ENCODE results near the gene PADI3. TPM values are rescaled to one million over a fixed set of nuclear protein-coding genes. Genes with fewer than 3 reads are reported as not detected.

The PADI3 gene
- total RNA-seq, 2 donors from 2014 or later, result 0.18 to 1.2 TPM

DNA sequence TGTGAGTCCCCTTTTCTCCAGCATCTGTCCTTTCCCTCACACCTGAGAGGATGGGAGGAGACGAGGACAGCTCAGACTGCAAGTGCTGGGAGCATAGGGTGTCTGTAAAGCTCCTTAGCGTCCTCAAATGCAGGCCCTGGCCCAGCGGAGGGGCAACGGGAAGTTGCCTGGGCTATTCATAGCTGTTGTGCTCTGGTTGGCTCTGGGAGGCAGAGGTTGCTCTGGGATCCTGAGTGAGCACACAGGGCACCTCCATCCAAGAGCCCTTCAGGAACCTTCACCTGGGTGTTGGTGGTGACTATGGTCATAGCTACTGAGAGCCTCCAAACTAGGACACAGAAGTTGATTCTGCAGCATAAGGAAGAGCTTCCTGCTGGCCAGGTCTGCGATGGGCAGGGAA, 41.4 kb upstream of the PADI3 start:
- 77% methylated on average over 5 of the region's 5 CpGs for WGBS
- H3K27me3 ChIP-seq (replicated peaks; ENCODE audit: insufficient read depth), result no peaks in the 10 kb centered on the region
- no peaks in the 10 kb centered on the region for H3K36me3 ChIP-seq
- TF ChIP-seq POLR2A (IDR thresholded peaks at IDR 0.05) (no peak), POLR2AphosphoS5 (IDR thresholded peaks at IDR 0.05) (no peak)
- TF ChIP-seq, protein P1, sequence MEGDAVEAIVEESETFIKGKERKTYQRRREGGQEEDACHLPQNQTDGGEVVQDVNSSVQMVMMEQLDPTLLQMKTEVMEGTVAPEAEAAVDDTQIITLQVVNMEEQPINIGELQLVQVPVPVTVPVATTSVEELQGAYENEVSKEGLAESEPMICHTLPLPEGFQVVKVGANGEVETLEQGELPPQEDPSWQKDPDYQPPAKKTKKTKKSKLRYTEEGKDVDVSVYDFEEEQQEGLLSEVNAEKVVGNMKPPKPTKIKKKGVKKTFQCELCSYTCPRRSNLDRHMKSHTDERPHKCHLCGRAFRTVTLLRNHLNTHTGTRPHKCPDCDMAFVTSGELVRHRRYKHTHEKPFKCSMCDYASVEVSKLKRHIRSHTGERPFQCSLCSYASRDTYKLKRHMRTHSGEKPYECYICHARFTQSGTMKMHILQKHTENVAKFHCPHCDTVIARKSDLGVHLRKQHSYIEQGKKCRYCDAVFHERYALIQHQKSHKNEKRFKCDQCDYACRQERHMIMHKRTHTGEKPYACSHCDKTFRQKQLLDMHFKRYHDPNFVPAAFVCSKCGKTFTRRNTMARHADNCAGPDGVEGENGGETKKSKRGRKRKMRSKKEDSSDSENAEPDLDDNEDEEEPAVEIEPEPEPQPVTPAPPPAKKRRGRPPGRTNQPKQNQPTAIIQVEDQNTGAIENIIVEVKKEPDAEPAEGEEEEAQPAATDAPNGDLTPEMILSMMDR (IDR thresholded peaks at IDR 0.05), result no peak
- no peaks in the 10 kb centered on the region for H3K9me3 ChIP-seq
- no peak for DNase-seq (ENCODE audit: low spot score)
- intact Hi-C loops (cut with DNase I), result no loop called here
- no peaks in the 10 kb centered on the region for H3K4me1 ChIP-seq (replicated peaks)
- no peak overlapping the region for H3K27ac ChIP-seq
- no peak overlapping the region for H3K4me3 ChIP-seq

DNA sequence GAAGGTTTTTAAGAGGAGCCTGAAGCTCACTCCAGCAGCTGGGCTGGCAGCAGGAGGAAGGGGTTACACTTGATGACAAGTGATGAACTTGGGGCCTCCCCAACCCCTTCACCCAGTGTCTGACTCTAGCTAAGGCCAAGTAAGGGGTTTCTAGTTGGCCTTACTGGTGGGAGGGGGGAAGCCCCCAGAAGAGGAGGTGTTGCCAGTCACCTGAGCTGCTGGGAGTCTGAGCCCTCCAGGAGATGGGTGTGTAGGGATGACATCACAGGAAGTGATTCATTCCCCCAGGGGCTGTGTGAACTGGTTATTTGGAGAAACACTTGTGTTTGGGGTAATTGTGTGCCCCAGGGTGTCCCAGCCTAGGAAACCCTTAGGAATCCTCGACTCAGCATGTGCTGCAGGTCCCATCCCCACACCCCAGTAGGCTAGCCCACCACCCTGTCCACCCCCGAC, 40.9 kb upstream of the PADI3 start:
- Histone ChIP-seq H3K4me1 (replicated peaks) (no peaks in the 10 kb centered on the region), H3K36me3 (no peaks in the 10 kb centered on the region), H3K27me3 (replicated peaks; ENCODE audit: insufficient read depth) (no peaks in the 10 kb centered on the region), H3K27ac (no peak overlapping the region), H3K9me3 (no peaks in the 10 kb centered on the region), H3K4me3 (no peak overlapping the region)
- WGBS, result 71% methylated on average over 2 of the region's 2 CpGs
- intact Hi-C loops (cut with DNase I), result no loop called here
- no peak for DNase-seq (ENCODE audit: low spot score)
- TF ChIP-seq POLR2A (IDR thresholded peaks at IDR 0.05), result no peak
- TF ChIP-seq, protein P1 (IDR thresholded peaks at IDR 0.05), result no peak

DNA sequence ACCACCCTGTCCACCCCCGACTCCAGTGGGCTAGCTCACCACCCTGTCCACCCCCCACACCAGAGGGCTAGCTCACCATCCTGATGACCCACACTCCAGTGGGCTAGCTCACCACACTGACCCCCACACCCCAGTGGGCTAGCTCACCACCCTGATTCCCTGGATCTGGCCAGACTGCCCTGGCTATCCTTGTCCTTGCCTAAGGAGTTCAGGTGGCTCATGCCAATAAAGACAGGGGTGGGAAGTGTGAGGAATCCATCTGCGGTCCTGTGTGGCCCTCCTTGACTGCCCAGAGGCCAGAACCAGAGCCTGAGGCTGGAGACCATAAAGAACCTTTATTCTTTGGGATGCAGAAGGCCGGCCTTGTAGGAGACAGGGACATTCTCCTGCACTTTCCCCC, 40.4 kb upstream of the PADI3 start:
- Histone ChIP-seq H3K27me3 (replicated peaks; ENCODE audit: insufficient read depth) (no peaks in the 10 kb centered on the region), H3K4me3 (no peak overlapping the region), H3K4me1 (replicated peaks) (no peaks in the 10 kb centered on the region), H3K27ac (no peak overlapping the region), H3K9me3 (no peaks in the 10 kb centered on the region), H3K36me3 (no peaks in the 10 kb centered on the region)
- DNase-seq (ENCODE audit: low spot score), result no peak
- no peak for TF ChIP-seq POLR2A (IDR thresholded peaks at IDR 0.05)
- TF ChIP-seq, protein P1 (IDR thresholded peaks at IDR 0.05), result no peak
- TF ChIP-seq POLR2AphosphoS5 (IDR thresholded peaks at IDR 0.05), result no peak
- 96% methylated on average over 3 of the region's 3 CpGs for WGBS
- intact Hi-C loops (cut with DNase I), result no loop called here

DNA sequence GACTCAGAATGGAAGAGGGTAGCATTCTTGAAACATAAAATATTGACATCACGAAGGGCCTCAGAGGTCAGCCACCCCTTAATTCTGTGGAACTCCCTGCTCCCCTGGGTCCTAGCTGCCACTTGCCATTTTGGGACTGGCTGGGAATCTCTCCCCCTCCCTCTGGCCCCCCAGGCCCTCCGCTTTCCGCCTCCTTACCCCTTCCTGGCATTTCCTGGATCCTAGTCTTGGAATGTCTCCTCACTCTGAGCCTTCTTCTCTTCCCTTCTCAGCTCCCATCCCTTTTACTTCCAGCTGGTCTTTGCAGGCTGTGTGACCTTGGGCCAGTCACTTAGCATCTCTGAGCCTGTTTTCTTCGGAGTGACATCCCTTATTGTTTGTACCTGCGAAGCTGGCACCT, 39.5 kb upstream of the PADI3 start:
- TF ChIP-seq, protein P1 (IDR thresholded peaks at IDR 0.05), result no peak
- no peak for TF ChIP-seq POLR2A (IDR thresholded peaks at IDR 0.05)
- no peak for TF ChIP-seq POLR2AphosphoS5 (IDR thresholded peaks at IDR 0.05)
- H3K27ac ChIP-seq, result no peak overlapping the region
- H3K9me3 ChIP-seq, result no peaks in the 10 kb centered on the region
- H3K36me3 ChIP-seq, result no peaks in the 10 kb centered on the region
- no peaks in the 10 kb centered on the region for H3K27me3 ChIP-seq (replicated peaks; ENCODE audit: insufficient read depth)
- intact Hi-C loops (cut with DNase I), result no loop called here
- WGBS, result 83% methylated on average over 5 of the region's 5 CpGs
- no peak for DNase-seq (ENCODE audit: low spot score)
- no peak overlapping the region for H3K4me3 ChIP-seq
- no peaks in the 10 kb centered on the region for H3K4me1 ChIP-seq (replicated peaks)

DNA sequence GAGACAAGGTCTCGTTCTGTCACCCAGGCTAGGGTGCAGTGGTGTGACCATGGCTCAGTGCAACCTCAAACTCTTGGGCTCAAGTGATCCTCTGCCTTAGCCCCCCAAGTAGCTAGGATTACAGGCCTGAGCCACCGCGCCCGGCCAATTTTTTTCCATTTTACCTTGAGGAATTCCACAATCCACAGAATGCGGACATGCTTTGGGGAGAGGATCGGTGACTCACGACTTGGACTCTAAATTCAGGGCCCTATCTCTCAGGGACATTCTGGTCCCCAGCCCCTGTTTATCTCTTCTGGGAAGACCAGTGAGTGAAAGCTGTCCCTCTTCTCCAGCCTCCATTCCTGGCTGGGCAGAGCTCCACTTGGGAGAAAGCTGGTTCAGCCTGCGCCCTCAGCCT, 38.7 kb upstream of the PADI3 start:
- Histone ChIP-seq H3K27ac (no peak overlapping the region), H3K9me3 (no peaks in the 10 kb centered on the region), H3K4me3 (no peak overlapping the region), H3K4me1 (replicated peaks) (no peaks in the 10 kb centered on the region), H3K36me3 (no peaks in the 10 kb centered on the region), H3K27me3 (replicated peaks; ENCODE audit: insufficient read depth) (no peaks in the 10 kb centered on the region)
- intact Hi-C loops (cut with DNase I), result no loop called here
- TF ChIP-seq POLR2AphosphoS5 (IDR thresholded peaks at IDR 0.05), result no peak
- no peak for DNase-seq (ENCODE audit: low spot score)
- 97% methylated on average over 8 of the region's 8 CpGs for WGBS
